DND-41 (cell line): ENCODE data around the gene VPS50.

Experiments
- ATAC-seq: fragments of 200-7000 bp; cut with Tn5 transposase; 3 replicates; pipeline ENCODE4 v1.9.1; 2021; ENCODE audit warnings: low read depth; ENCODE audit not compliant: insufficient read depth
- DNase-seq: peaks from one replicate; pipeline ENCODE4 v3.0.0-alpha.2; 2020
- H2AFZ ChIP-seq: 2 replicates; pipeline ENCODE4 v1.6.0; 2012; ENCODE audit warnings: low read depth, low read length
- H3K27ac ChIP-seq: 2 replicates; pipeline ENCODE4 v1.5.1; 2012; ENCODE audit warnings: low read length, inconsistent platforms
- H3K27me3 ChIP-seq: fragments of 200-600 bp; sonication (generic); 2 replicates; pipeline ENCODE4 v1.6.0; 2012; ENCODE audit warnings: low read length, mild to moderate bottlenecking, inconsistent platforms; ENCODE audit not compliant: insufficient read depth, poor library complexity
- H3K36me3 ChIP-seq: 2 replicates; pipeline ENCODE4 v1.5.1; 2012; ENCODE audit warnings: low read length, inconsistent platforms; ENCODE audit not compliant: insufficient read depth
- H3K4me1 ChIP-seq: 2 replicates; pipeline ENCODE4 v1.5.1; 2012; ENCODE audit warnings: mild to moderate bottlenecking, low read length; ENCODE audit not compliant: insufficient read depth
- H3K4me2 ChIP-seq: 2 replicates; pipeline ENCODE4 v1.6.0; 2012; ENCODE audit warnings: mild to moderate bottlenecking, moderate library complexity, low read length, inconsistent platforms; ENCODE audit not compliant: insufficient read depth
- H3K4me3 ChIP-seq, 2 experiments: fragments of 200-600 bp in 1 of 2; shearing (Covaris generic) in 1 of 2; 2 replicates each; pipeline ENCODE4 v1.5.1; 2012 to 2016; ENCODE audit warnings: inconsistent platforms in 2 of 2, low read length in 2 of 2, mild to moderate bottlenecking in 2 of 2, low read depth in 1 of 2, moderate library complexity in 1 of 2
- H3K79me2 ChIP-seq: 2 replicates; pipeline ENCODE4 v1.6.0; 2012; ENCODE audit warnings: low read length, inconsistent platforms; ENCODE audit not compliant: insufficient read depth
- H3K9ac ChIP-seq: 2 replicates; pipeline ENCODE4 v1.6.0; 2012; ENCODE audit warnings: low read depth, mild to moderate bottlenecking, inconsistent platforms, low read length, moderate library complexity
- H3K9me3 ChIP-seq: 2 replicates; pipeline ENCODE4 v1.5.1; 2012; ENCODE audit warnings: low read length, moderate library complexity, mild to moderate bottlenecking, inconsistent platforms; ENCODE audit not compliant: insufficient read depth, severe bottlenecking
- H4K20me1 ChIP-seq: 2 replicates; pipeline ENCODE4 v1.6.0; 2012; ENCODE audit warnings: low read length; ENCODE audit not compliant: insufficient read depth
- EZH2 ChIP-seq: IDR thresholded peaks from 3 replicates; pipeline ENCODE4 v1.6.1; 2012; ENCODE audit warnings: borderline replicate concordance, low read depth, mild to moderate bottlenecking, moderate library complexity, low read length, inconsistent platforms; ENCODE audit not compliant: severe bottlenecking
- TF ChIP-seq, protein P1 (sequence below): IDR thresholded peaks from 2 replicates; pipeline ENCODE4 v1.5.1; 2012; ENCODE audit warnings: borderline replicate concordance, low read length, moderate library complexity, mild to moderate bottlenecking; ENCODE audit not compliant: poor library complexity, severe bottlenecking; ENCODE audit errors: extremely low read depth

The VPS50 gene

DNA sequence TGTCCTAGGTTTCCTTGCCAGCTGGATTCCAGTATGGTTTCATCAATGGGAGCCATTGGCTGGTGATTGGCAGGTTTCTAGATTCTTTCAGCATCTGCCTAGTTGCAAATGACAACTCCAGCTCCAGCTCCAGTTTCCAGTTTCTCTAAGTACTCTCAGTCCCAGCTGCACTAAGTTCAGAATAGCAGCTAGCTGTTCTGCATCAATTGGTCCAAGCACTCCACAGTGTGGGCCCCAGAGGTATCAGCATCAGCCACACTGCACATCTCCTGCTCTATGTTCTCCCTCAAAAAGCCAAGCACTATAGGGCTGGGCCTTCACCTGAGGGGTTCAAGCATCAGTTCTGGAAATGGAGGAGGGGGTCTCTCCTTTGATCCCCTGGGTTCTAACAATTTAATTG, 143.4 kb downstream of the VPS50 start:
- no peak overlapping the region for H3K4me3 ChIP-seq
- H3K4me2 ChIP-seq, result no peak overlapping the region
- H3K79me2 ChIP-seq, result no peaks in the 10 kb centered on the region
- no peaks in the 10 kb centered on the region for H3K4me1 ChIP-seq
- no peaks in the 10 kb centered on the region for H3K27me3 ChIP-seq
- ATAC-seq (no peak), DNase-seq (no peak)
- no peak overlapping the region for H3K9ac ChIP-seq
- no peak overlapping the region for H2AFZ ChIP-seq
- TF ChIP-seq EZH2, result no peak
- TF ChIP-seq, protein P1, sequence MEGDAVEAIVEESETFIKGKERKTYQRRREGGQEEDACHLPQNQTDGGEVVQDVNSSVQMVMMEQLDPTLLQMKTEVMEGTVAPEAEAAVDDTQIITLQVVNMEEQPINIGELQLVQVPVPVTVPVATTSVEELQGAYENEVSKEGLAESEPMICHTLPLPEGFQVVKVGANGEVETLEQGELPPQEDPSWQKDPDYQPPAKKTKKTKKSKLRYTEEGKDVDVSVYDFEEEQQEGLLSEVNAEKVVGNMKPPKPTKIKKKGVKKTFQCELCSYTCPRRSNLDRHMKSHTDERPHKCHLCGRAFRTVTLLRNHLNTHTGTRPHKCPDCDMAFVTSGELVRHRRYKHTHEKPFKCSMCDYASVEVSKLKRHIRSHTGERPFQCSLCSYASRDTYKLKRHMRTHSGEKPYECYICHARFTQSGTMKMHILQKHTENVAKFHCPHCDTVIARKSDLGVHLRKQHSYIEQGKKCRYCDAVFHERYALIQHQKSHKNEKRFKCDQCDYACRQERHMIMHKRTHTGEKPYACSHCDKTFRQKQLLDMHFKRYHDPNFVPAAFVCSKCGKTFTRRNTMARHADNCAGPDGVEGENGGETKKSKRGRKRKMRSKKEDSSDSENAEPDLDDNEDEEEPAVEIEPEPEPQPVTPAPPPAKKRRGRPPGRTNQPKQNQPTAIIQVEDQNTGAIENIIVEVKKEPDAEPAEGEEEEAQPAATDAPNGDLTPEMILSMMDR, result no peak
- H3K36me3 ChIP-seq, result no peaks in the 10 kb centered on the region
- no peaks in the 10 kb centered on the region for H3K9me3 ChIP-seq
- no peaks in the 10 kb centered on the region for H4K20me1 ChIP-seq
- H3K27ac ChIP-seq, result no peak overlapping the region

DNA sequence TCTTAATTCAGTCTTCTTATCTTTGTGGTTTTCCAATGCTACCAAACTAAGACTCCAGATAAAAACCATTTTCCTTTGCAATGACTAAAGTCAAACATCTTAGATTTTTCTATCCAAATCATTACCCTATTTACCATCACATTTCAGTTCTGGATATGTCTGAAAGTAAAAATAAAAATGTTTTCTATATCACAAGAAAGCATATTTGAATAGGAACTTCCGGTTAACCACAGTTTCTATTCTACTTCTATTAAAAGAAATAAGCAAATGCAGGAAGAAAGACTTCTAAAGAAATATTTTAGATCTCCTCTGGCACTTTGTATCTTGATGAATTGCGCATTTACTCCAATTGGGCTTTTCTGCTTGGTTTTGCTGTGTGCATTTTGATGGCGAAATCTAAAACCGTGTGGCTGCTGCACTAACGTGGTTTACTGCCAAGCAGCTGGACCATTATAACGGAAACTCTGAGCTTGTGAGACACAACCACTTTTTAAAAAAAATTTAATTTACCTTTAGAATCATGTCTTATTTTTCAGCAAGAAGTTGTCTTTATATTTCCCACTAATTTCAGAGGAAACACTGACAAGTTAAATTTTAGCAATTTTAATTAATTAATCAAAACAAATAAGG, 146.1 kb downstream of the VPS50 start:
- no peak overlapping the region for H3K9ac ChIP-seq
- H2AFZ ChIP-seq, result no peak overlapping the region
- no peaks in the 10 kb centered on the region for H3K9me3 ChIP-seq
- H3K4me3 ChIP-seq, result no peak overlapping the region
- no peaks in the 10 kb centered on the region for H4K20me1 ChIP-seq
- DNase-seq (no peak), ATAC-seq (no peak)
- peaks cover under 1% of the 10 kb centered on the region for H3K27me3 ChIP-seq
- H3K4me2 ChIP-seq, result no peak overlapping the region
- H3K36me3 ChIP-seq, result no peaks in the 10 kb centered on the region
- H3K79me2 ChIP-seq, result no peaks in the 10 kb centered on the region
- H3K27ac ChIP-seq, result no peak overlapping the region
- TF ChIP-seq, protein P1, result no peak
- no peaks in the 10 kb centered on the region for H3K4me1 ChIP-seq

DNA sequence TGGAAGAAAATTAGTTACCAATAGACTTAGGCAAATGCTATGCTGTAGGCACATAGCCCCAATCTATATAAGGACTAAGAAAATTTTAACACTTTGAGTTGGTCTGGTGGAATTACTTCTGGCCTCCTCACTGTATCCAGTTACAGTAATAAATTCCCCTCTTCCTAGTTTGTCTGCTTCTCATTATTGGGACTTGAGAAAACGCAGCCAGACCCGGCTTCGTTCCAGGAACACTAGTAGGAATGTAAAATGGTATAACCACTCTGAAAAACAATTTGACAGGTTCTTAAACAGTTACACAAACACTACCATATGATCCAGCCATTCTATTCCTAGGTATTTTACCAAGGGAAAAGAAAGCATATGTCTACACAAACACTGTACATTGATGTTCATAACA, 150.2 kb downstream of the VPS50 start:
- Histone ChIP-seq H3K9ac (no peak overlapping the region), H3K27ac (no peak overlapping the region), H2AFZ (no peak overlapping the region), H3K79me2 (no peaks in the 10 kb centered on the region), H3K27me3 (peaks cover 8% of the 10 kb centered on the region), H3K36me3 (no peaks in the 10 kb centered on the region), H3K4me3 (no peak overlapping the region), H4K20me1 (no peaks in the 10 kb centered on the region), H3K4me1 (no peaks in the 10 kb centered on the region), H3K9me3 (no peaks in the 10 kb centered on the region), H3K4me2 (no peak overlapping the region)
- ATAC-seq, result no peak
- TF ChIP-seq, protein P1, result no peak
- no peak for TF ChIP-seq EZH2
- DNase-seq, result no peak

DNA sequence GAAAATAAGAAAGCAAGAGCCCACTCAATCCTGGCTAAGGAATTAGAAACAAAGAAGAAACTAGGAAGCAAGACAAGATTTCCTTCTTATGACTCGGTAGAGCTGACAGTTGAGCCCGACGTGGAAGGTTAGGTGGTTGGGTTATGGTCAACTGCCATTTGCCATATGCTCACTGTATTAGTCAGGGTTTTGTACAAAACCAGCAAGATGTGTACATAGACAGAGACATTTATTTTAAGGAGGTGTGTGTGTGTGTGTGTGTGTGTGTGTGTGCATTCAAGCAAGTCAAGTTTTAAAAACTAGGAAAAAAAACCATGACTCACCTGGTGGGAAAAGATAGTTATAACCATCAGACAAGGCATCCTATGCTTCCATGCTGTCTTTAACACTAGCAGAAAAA, 158.5 kb downstream of the VPS50 start:
- Histone ChIP-seq H3K9me3 (no peaks in the 10 kb centered on the region), H3K36me3 (no peaks in the 10 kb centered on the region), H3K4me1 (no peaks in the 10 kb centered on the region), H3K79me2 (no peaks in the 10 kb centered on the region), H3K4me3 (no peak overlapping the region), H2AFZ (no peak overlapping the region), H3K4me2 (no peak overlapping the region), H3K27me3 (peaks cover 13% of the 10 kb centered on the region), H3K9ac (no peak overlapping the region), H3K27ac (no peak overlapping the region), H4K20me1 (no peaks in the 10 kb centered on the region)
- ATAC-seq (no peak), DNase-seq (no peak)
- TF ChIP-seq, protein P1, result no peak
- TF ChIP-seq EZH2, result no peak
